ENCODE results near the gene PDGFC.
"Not testable (repeated sequence)": the region's sequence is repeated elsewhere in the genome, so short reads cannot be mapped to it uniquely, and the experiment has no call there.

Gene PDGFC

DNA sequence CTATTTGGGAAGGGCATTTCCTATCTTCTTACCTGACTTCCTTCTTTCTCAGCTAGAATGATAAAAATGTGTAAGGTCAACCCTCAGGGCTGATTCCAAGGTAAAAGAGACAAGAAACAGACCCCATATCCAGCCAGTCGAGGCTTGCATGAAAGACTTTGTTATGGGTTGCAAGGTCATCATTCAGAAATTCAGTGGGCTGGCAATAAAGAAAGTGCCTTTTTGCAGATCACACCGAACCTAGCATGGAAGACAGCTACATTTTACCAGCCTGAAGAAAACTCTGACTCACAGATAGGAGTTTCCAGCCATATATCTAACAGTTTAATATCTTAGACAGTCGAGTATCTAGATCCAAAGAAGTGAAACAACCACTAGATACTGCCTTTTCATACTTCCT is 87.4 kb downstream of the PDGFC start:
- H3K27ac ChIP-seq: no peak overlapping the region
- TF ChIP-seq, protein P1, sequence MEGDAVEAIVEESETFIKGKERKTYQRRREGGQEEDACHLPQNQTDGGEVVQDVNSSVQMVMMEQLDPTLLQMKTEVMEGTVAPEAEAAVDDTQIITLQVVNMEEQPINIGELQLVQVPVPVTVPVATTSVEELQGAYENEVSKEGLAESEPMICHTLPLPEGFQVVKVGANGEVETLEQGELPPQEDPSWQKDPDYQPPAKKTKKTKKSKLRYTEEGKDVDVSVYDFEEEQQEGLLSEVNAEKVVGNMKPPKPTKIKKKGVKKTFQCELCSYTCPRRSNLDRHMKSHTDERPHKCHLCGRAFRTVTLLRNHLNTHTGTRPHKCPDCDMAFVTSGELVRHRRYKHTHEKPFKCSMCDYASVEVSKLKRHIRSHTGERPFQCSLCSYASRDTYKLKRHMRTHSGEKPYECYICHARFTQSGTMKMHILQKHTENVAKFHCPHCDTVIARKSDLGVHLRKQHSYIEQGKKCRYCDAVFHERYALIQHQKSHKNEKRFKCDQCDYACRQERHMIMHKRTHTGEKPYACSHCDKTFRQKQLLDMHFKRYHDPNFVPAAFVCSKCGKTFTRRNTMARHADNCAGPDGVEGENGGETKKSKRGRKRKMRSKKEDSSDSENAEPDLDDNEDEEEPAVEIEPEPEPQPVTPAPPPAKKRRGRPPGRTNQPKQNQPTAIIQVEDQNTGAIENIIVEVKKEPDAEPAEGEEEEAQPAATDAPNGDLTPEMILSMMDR (IDR thresholded peaks at IDR 0.05): no peak
- H3K4me3 ChIP-seq: no peak overlapping the region
- no peaks in the 10 kb centered on the region for H3K9me3 ChIP-seq
- no peak for DNase-seq
- H3K27me3 ChIP-seq: no peaks in the 10 kb centered on the region
- H3K4me1 ChIP-seq: peaks cover 0 to 13% (median 4%) of the 10 kb centered on the region in 4 donors
- intact Hi-C loops (cut with DNase I; ENCODE audit: low total_unique reads): no loop called here
- no peaks in the 10 kb centered on the region for H3K36me3 ChIP-seq

DNA sequence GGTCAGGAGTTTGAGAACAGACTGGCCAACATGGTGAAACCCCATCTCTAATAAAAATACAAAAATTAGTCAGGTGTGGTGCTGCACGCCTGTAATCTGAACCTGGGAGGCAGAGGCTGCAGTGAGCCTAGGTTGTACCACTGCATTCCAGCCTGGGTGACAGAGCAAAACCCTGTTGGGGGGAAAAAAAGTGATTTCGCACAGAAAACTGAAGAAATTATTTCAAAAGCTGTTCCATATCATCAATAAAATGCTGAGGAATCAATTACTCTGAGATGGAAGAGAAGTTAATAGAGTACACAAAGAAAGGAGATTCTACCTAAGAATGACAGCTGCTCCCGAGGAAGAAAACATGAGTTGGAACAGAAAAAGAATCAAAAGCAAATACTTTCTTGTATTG is 95.9 kb downstream of the PDGFC start:
- Histone ChIP-seq H3K4me1 (peaks cover 0 to 25% (median 0%) of the 10 kb centered on the region in 4 donors), H3K4me3 (no peak overlapping the region), H3K9me3 (no peaks in the 10 kb centered on the region), H3K27me3 (no peaks in the 10 kb centered on the region), H3K36me3 (no peaks in the 10 kb centered on the region), H3K27ac (no peak overlapping the region)
- DNase-seq: no peak
- intact Hi-C loops (cut with DNase I; ENCODE audit: low total_unique reads): no loop called here
- TF ChIP-seq, protein P1 (IDR thresholded peaks at IDR 0.05): no peak

DNA sequence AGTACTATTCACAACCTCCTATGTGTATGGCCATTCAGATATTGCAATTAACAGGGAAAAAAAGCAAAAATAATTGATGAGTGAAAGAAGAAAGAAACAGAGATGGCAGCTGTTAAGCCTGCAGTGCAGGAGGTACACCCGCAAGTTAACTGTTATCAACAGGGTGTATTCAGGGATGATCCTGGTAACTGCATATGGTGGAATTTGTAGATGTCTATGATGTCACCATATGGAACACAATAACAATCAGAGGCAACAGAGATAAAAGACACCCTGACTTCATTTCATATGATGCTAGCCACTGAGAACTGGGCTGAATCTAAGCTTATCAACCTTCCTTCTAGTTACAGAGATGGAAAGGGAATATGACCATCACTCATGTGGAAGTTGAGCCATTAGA is 96.5 kb downstream of the PDGFC start:
- Histone ChIP-seq H3K4me1 (peaks cover 0 to 31% (median 0%) of the 10 kb centered on the region in 4 donors), H3K36me3 (no peaks in the 10 kb centered on the region), H3K27ac (no peak overlapping the region), H3K9me3 (no peaks in the 10 kb centered on the region), H3K27me3 (no peaks in the 10 kb centered on the region), H3K4me3 (no peak overlapping the region)
- DNase-seq: no peak
- TF ChIP-seq, protein P1 (IDR thresholded peaks at IDR 0.05): no peak
- intact Hi-C loops (cut with DNase I; ENCODE audit: low total_unique reads): no loop called here

DNA sequence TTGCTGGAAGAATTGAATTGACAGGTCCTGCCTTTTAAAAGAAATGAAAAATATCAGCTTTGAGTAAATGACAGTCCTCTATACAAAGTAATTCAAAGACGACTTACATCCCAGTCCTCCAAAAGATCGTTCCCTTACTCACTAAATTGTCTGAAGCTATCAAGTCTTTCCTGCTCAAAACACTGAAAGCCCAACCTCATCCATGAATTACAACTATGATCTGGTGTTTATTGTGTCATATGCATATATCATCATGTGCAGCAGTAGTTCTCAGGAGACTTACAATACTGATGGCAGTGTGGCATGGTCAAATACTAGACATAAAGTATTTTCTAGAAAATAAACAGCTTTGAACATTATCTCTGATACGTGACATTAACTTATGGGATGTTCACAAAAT is 97.8 kb downstream of the PDGFC start:
- intact Hi-C loops (cut with DNase I; ENCODE audit: low total_unique reads): no loop called here
- H3K4me3 ChIP-seq: no peak overlapping the region
- TF ChIP-seq, protein P1 (IDR thresholded peaks at IDR 0.05): no peak
- H3K4me1 ChIP-seq: peaks cover 0 to 25% (median 0%) of the 10 kb centered on the region in 4 donors
- no peaks in the 10 kb centered on the region for H3K36me3 ChIP-seq
- no peak overlapping the region for H3K27ac ChIP-seq
- no peaks in the 10 kb centered on the region for H3K27me3 ChIP-seq
- H3K9me3 ChIP-seq: no peaks in the 10 kb centered on the region
- no peak for DNase-seq

DNA sequence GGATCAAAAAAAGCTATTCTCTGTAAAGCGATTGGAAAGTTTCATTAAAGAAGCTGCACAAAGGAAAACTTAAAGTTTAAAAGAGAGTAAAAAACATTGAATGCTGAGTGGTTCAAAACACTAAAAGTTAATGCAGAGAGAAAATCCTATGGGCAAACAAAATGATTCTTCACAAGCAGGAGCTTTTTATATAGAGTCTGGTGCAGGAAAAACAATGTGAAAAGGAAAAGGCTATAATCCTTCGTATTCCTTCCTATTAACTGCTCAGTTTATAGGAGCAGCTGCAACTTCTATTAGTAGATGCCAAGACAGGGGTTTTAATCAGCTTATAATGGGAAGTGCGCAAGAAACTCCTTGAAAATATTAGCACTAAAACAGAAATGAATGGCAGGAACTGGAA is 100.7 kb downstream of the PDGFC start:
- no peaks in the 10 kb centered on the region for H3K27me3 ChIP-seq
- H3K36me3 ChIP-seq: no peaks in the 10 kb centered on the region
- DNase-seq: no peak
- H3K4me1 ChIP-seq: peaks cover 0 to 25% (median 0%) of the 10 kb centered on the region in 4 donors
- H3K4me3 ChIP-seq: no peak overlapping the region
- TF ChIP-seq, protein P1 (IDR thresholded peaks at IDR 0.05): no peak
- H3K27ac ChIP-seq: no peak overlapping the region
- intact Hi-C loops (cut with DNase I; ENCODE audit: low total_unique reads): no loop called here
- no peaks in the 10 kb centered on the region for H3K9me3 ChIP-seq

DNA sequence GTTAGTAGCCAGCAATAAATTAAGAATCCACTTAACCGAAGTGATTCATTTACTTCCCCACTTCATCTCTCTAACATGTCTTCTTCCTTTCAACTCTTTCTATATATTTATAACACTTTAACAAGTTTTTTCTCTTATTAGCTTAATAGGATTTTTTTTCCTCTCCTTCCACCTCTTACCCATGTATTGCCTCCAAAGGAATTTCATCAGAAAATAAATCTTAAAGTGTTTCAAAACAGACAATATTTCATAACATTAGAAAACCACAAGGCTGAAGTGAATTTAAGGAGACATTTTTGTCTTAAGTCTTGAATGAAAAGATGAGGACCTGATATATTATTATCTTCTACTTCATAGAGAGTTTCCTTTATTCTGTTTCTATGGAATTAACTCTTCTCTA is 101.5 kb downstream of the PDGFC start:
- TF ChIP-seq, protein P1 (IDR thresholded peaks at IDR 0.05): no peak
- H3K9me3 ChIP-seq: no peaks in the 10 kb centered on the region
- peaks cover 0 to 25% (median 0%) of the 10 kb centered on the region in 4 donors for H3K4me1 ChIP-seq
- no peaks in the 10 kb centered on the region for H3K36me3 ChIP-seq
- H3K4me3 ChIP-seq: no peak overlapping the region
- no peaks in the 10 kb centered on the region for H3K27me3 ChIP-seq
- intact Hi-C loops (cut with DNase I; ENCODE audit: low total_unique reads): no loop called here
- H3K27ac ChIP-seq: no peak overlapping the region
- DNase-seq: no peak

DNA sequence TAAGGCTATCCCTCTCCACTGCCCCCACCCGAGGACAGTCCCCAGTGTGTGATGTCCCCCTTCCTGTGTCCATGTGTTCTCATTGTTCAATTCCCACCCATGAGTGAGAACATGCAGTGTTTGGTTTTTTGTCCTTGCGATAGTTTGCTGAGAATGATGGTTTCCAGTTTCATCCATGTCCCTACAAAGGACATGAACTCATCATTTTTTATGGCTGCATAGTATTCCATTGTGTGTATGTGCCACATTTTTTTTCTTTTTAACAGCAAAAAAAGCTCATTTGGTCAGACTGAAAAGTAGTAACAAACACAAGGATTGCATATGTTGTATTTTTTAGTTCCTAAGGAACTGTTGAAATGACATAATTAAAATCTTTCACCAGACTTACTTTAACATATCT is 105.5 kb downstream of the PDGFC start:
- H3K27me3 ChIP-seq; H3K4me3 ChIP-seq; H3K27ac ChIP-seq; DNase-seq; intact Hi-C loops (cut with DNase I; ENCODE audit: low total_unique reads); H3K9me3 ChIP-seq; H3K36me3 ChIP-seq: not testable (repeated sequence)
- H3K4me1 ChIP-seq: peaks cover 0 to 13% (median 0%) of the 10 kb centered on the region in 4 donors
